H1 (cell line): ENCODE data around the gene PRCD. TPM values are rescaled to one million over a fixed set of nuclear protein-coding genes. Genes with fewer than 3 reads are reported as not detected.

Experiments
- CTCF ChIA-PET: fragments of 300-600 bp; sonication (Branson Sonifier 250); formaldehyde crosslinking; loops from one replicate; lab custom pipeline; 2021; ENCODE audit not compliant: partially characterized antibody; lab: Charles Lee
- POLR2A ChIA-PET: fragments of 300-600 bp; sonication (Branson Sonifier 250); formaldehyde crosslinking; loops from one replicate; lab custom pipeline; 2021; ENCODE audit warnings: inconsistent platforms; ENCODE audit not compliant: partially characterized antibody; lab: Charles Lee
- DNase-seq, 2 experiments: peaks; one replicate each; pipeline versions ENCODE4 v3.0.0 to v3.0.0-alpha.2; 2010 to 2022; ENCODE audit warnings: low spot score in 2 of 2, low read depth in 1 of 2, mixed read lengths in 1 of 2
- FAIRE-seq: peaks from 2 replicates; lab custom pipeline; 2011; peaks lifted over from hg19 to GRCh38; lab: Jason Lieb, UNC
- H2AFZ ChIP-seq: 2 replicates; pipeline ENCODE4 v1.8.1; 2012; ENCODE audit warnings: low read length, inconsistent platforms
- H2AK5ac ChIP-seq: 2 replicates; pipeline ENCODE4 v1.6.1; 2013; ENCODE audit warnings: low read depth, low read length
- H2BK120ac ChIP-seq: replicated peaks from 2 replicates; pipeline ENCODE3; 2013; ENCODE audit warnings: low read depth, low read length, inconsistent platforms
- H2BK12ac ChIP-seq: 2 replicates; pipeline ENCODE4 v1.6.1; 2013; ENCODE audit warnings: low read depth, low read length
- H2BK15ac ChIP-seq: 2 replicates; pipeline ENCODE4 v1.6.1; 2013; ENCODE audit warnings: low read length
- H2BK20ac ChIP-seq: 2 replicates; pipeline ENCODE4 v1.6.1; 2013; ENCODE audit warnings: low read length
- H2BK5ac ChIP-seq: 2 replicates; pipeline ENCODE4 v1.6.1; 2013; ENCODE audit warnings: low read depth, low read length
- H3K14ac ChIP-seq: 2 replicates; pipeline ENCODE4 v1.6.1; 2013; ENCODE audit warnings: inconsistent platforms; ENCODE audit not compliant: insufficient read length
- H3K18ac ChIP-seq: 2 replicates; pipeline ENCODE4 v1.6.1; 2013; ENCODE audit warnings: low read length; ENCODE audit errors: extremely low read depth
- H3K23ac ChIP-seq: 2 replicates; pipeline ENCODE4 v1.6.1; 2013; ENCODE audit warnings: inconsistent platforms; ENCODE audit not compliant: insufficient read length
- H3K23me2 ChIP-seq: 2 replicates; pipeline ENCODE4 v1.6.1; 2013; ENCODE audit warnings: low read depth, low read length
- H3K27ac ChIP-seq: 2 replicates; pipeline ENCODE4 v1.6.1; 2011; ENCODE audit warnings: low read depth, low read length, inconsistent platforms
- H3K27me3 ChIP-seq, 4 experiments: replicated peaks in 1 of 4; 1 replicate in 1 of 4; 2 replicates in 3 of 4; pipeline versions ENCODE4 v1.6.1 to v1.8.1; 2011 to 2013; ENCODE audit warnings: low read length in 3 of 4, mild to moderate bottlenecking in 3 of 4, inconsistent platforms in 2 of 4, mixed read lengths in 2 of 4, moderate library complexity in 1 of 4; ENCODE audit not compliant: control insufficient read depth in 3 of 4, insufficient read depth in 3 of 4; ENCODE audit errors: extremely low read depth in 1 of 4
- H3K36me3 ChIP-seq, 4 experiments: 2 replicates each; pipeline versions ENCODE4 v1.6.1 to v1.8.1; 2011 to 2013; ENCODE audit warnings: mild to moderate bottlenecking in 4 of 4, low read length in 3 of 4, moderate library complexity in 2 of 4, control low read depth in 1 of 4, inconsistent platforms in 1 of 4; ENCODE audit not compliant: insufficient read depth in 4 of 4, control insufficient read depth in 2 of 4
- H3K4ac ChIP-seq: replicated peaks from 2 replicates; pipeline ENCODE3; 2013; ENCODE audit warnings: low read length, low read depth, mixed read lengths, inconsistent platforms; ENCODE audit not compliant: insufficient read length
- H3K4me1 ChIP-seq, 4 experiments: replicated peaks in 1 of 4; 1 replicate in 1 of 4; 2 replicates in 3 of 4; pipeline versions ENCODE4 v1.6.1 to v1.8.1; 2011 to 2013; ENCODE audit warnings: low read length in 3 of 4, inconsistent platforms in 2 of 4, mixed read lengths in 1 of 4; ENCODE audit not compliant: insufficient read depth in 4 of 4, control insufficient read depth in 3 of 4
- H3K4me2 ChIP-seq, 2 experiments: 2 replicates each; pipeline versions ENCODE4 v1.6.1 to v1.8.1; 2011 to 2013; ENCODE audit warnings: low read depth in 2 of 2, low read length in 2 of 2, control low read depth in 1 of 2, inconsistent platforms in 1 of 2, mild to moderate bottlenecking in 1 of 2; ENCODE audit not compliant: insufficient read depth in 1 of 2
- H3K4me3 ChIP-seq, 4 experiments: fragments of 200-600, 300-600 bp in 1 of 4; sonication (generic), shearing (Covaris generic), sonication (Bioruptor Twin) in 1 of 4; 2 replicates each; pipeline versions ENCODE4 v1.5.1 to v1.8.1; 2011 to 2016; ENCODE audit warnings: low read length in 4 of 4, low read depth in 3 of 4, control low read depth in 2 of 4, inconsistent platforms in 2 of 4, mild to moderate bottlenecking in 2 of 4, mixed read lengths in 1 of 4, moderate library complexity in 1 of 4; ENCODE audit not compliant: insufficient read depth in 2 of 4; ENCODE audit errors: extremely low read depth in 1 of 4
- H3K56ac ChIP-seq: replicated peaks from 2 replicates; pipeline ENCODE3; 2013; ENCODE audit warnings: low read depth, mild to moderate bottlenecking, mixed read lengths, low read length, inconsistent platforms; ENCODE audit not compliant: insufficient read length
- H3K79me1 ChIP-seq: 2 replicates; pipeline ENCODE4 v1.6.1; 2013; ENCODE audit warnings: low read depth, low read length, control low read depth
- H3K79me2 ChIP-seq, 2 experiments: 2 replicates each; pipeline versions ENCODE4 v1.6.1 to v1.8.1; 2012 to 2013; ENCODE audit warnings: low read length in 2 of 2, mild to moderate bottlenecking in 2 of 2, inconsistent platforms in 1 of 2; ENCODE audit not compliant: insufficient read depth in 2 of 2, control insufficient read depth in 1 of 2
- H3K9ac ChIP-seq, 4 experiments: replicated peaks in 1 of 4; 1 replicate in 1 of 4; 2 replicates in 3 of 4; pipeline versions ENCODE4 v1.6.1 to v1.8.1; 2011 to 2013; ENCODE audit warnings: low read depth in 3 of 4, low read length in 3 of 4, control low read depth in 2 of 4, mild to moderate bottlenecking in 2 of 4, moderate library complexity in 2 of 4, inconsistent platforms in 1 of 4; ENCODE audit errors: extremely low read depth in 1 of 4
- H3K9me3 ChIP-seq, 2 experiments: 2 replicates each; pipeline versions ENCODE4 v1.6.1 to v1.8.1; 2012 to 2013; ENCODE audit warnings: mild to moderate bottlenecking in 2 of 2, moderate library complexity in 2 of 2, control low read depth in 1 of 2, inconsistent platforms in 1 of 2, low read depth in 1 of 2, low read length in 1 of 2, mixed read lengths in 1 of 2; ENCODE audit not compliant: insufficient read depth in 2 of 2
- H4K20me1 ChIP-seq, 2 experiments: replicated peaks in 1 of 2; 2 replicates each; pipeline versions ENCODE3 to v1.8.1; 2011 to 2013; ENCODE audit warnings: inconsistent platforms in 2 of 2, low read length in 2 of 2, mild to moderate bottlenecking in 1 of 2; ENCODE audit not compliant: insufficient read depth in 2 of 2, control insufficient read depth in 1 of 2
- H4K5ac ChIP-seq: 2 replicates; pipeline ENCODE4 v1.6.1; 2013; ENCODE audit warnings: low read length, low read depth, mixed read lengths, inconsistent platforms; ENCODE audit not compliant: insufficient read length
- H4K8ac ChIP-seq: 2 replicates; pipeline ENCODE4 v1.8.0; 2013; ENCODE audit warnings: mild to moderate bottlenecking, moderate library complexity, low read length, inconsistent platforms; ENCODE audit not compliant: insufficient read depth; ENCODE audit errors: extremely low read depth
- H4K91ac ChIP-seq: replicated peaks from 2 replicates; pipeline ENCODE3; 2013; ENCODE audit warnings: low read length, mixed read lengths, inconsistent platforms; ENCODE audit not compliant: insufficient read length
- EGR1 ChIP-seq: IDR thresholded peaks from 2 replicates; pipeline ENCODE4 v1.6.1; 2011; ENCODE audit warnings: low read depth, low read length, borderline replicate concordance
- FOSL1 ChIP-seq: IDR thresholded peaks from 2 replicates; pipeline ENCODE4 v1.6.1; 2011; ENCODE audit warnings: mild to moderate bottlenecking, low read depth, low read length, moderate library complexity; ENCODE audit not compliant: insufficient read depth
- JUN ChIP-seq: IDR thresholded peaks from 2 replicates; pipeline ENCODE4 v1.6.1; 2011; ENCODE audit warnings: low read depth, mild to moderate bottlenecking, improper control_type of control experiment, low read length
- JUND ChIP-seq: IDR thresholded peaks from 2 replicates; pipeline ENCODE4 v1.6.1; 2011; ENCODE audit warnings: mild to moderate bottlenecking, improper control_type of control experiment, low read length
- MAX ChIP-seq: IDR thresholded peaks from 2 replicates; pipeline ENCODE4 v1.6.1; 2012; ENCODE audit warnings: inconsistent platforms
- POU5F1 ChIP-seq: IDR thresholded peaks from 2 replicates; pipeline ENCODE4 v1.6.1; 2011; ENCODE audit warnings: low read depth, mild to moderate bottlenecking, low read length, moderate library complexity
- RBBP5 ChIP-seq: IDR thresholded peaks from 2 replicates; pipeline ENCODE4 v1.7.1; 2012; ENCODE audit warnings: low read depth, mild to moderate bottlenecking, inconsistent platforms, low read length, moderate library complexity, borderline replicate concordance
- SIN3A ChIP-seq, 2 experiments: IDR thresholded peaks in 1 of 2; conservative IDR thresholded peaks in 1 of 2; 2 replicates each; pipeline ENCODE4 v1.6.1; 2011 to 2012; ENCODE audit warnings: low read length in 2 of 2, improper control_type of control experiment in 1 of 2, low read depth in 1 of 2, mild to moderate bottlenecking in 1 of 2
- SIRT6 ChIP-seq: IDR thresholded peaks from one replicate; pipeline ENCODE4 v1.7.1; 2012; ENCODE audit warnings: low read length, inconsistent platforms
- SIX5 ChIP-seq: IDR thresholded peaks from 2 replicates; pipeline ENCODE4 v1.6.1; 2011; ENCODE audit warnings: mild to moderate bottlenecking, low read depth, low read length
- SRF ChIP-seq: IDR thresholded peaks from 2 replicates; pipeline ENCODE4 v1.6.1; 2011; ENCODE audit warnings: mild to moderate bottlenecking, low read depth, low read length, moderate library complexity
- TBP ChIP-seq: IDR thresholded peaks from 2 replicates; pipeline ENCODE4 v1.6.1; 2011; ENCODE audit warnings: low read depth, low read length, improper control_type of control experiment
- WGBS, 2 experiments: shearing (Covaris generic) in 1 of 2; methylation state at CpG; one replicate each; pipeline versions ENCODE4 v1.1.6 to v1.1.7; 2013 to 2015; ENCODE audit warnings: low lambda C conversion rate in 2 of 2, mixed read lengths in 2 of 2, inconsistent platforms in 1 of 2, low coverage in 1 of 2, missing lambda C conversion rate in 1 of 2; ENCODE audit not compliant: insufficient replicate concordance in 2 of 2, insufficient coverage in 1 of 2, insufficient read length in 1 of 2; ENCODE audit errors: extremely low coverage in 1 of 2, missing lambda C conversion rate in 1 of 2; 5-methylcytosine and 5-hydroxymethylcytosine counted together
- polyA plus RNA-seq, 7 experiments: library from polyadenylated mRNA; depleted of rRNA in 3 of 7; stranded (reverse) in 5 of 7; unstranded in 2 of 7; fragments of >200 nt in 5 of 7; fragments of 200-250 nt in 2 of 7; gene quantifications; 1 replicate in 5 of 7; 2 replicates in 1 of 7; 4 replicates in 1 of 7; pipeline versions ENCODE4 v1.2.1 to v1.2.3, GENCODE V29; 2011 to 2013; ENCODE audit warnings: missing spikeins in 2 of 7, mixed read lengths in 2 of 7
- total RNA-seq: library from RNA; stranded (reverse); fragmentation: NEBNext Ultra II Directional; extraction: Animal tissue kit (Norgen Biotek cat#: 25700); gene quantifications from 2 replicates; pipeline ENCODE4 v1.2.1, GENCODE V29; 2021
- TF ChIP-seq, protein P1 (sequence below): IDR thresholded peaks from 2 replicates; pipeline ENCODE4 v1.6.1; 2012; ENCODE audit warnings: inconsistent platforms

The PRCD gene
- total and polyA plus RNA-seq, 2 of the 8 experiments (the other 6 are each of a cell fraction or from before 2014, with no cell fraction given), result 0.77 to 2.1 TPM

DNA sequence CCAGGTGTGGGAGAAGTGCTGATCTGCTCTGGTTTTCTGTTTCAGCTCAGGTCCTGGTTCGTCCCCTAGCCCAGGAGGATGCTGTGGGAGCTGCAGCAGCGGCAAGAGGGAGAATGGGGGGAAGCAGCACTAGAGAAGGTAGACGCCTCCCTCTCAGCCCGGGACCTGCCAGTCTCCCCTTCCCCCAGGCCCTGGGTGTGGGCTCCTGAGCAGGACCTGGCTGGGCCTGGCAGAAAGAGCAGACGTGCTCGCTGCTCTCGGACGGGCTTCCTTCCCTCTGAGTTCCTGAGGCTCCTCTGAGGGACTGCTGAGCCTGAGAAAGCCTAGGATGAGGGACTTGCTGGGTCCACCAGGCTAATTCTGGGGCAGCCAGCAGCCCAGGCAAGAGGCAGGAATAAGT, 3.1 kb downstream of the PRCD start:
- H4K91ac ChIP-seq, result no peak overlapping the region
- 0 out of 2 replicates have a peak overlapping the region, but pooled peaks have one; percentile 45 for H2BK5ac ChIP-seq
- no peak overlapping the region for H4K5ac ChIP-seq
- H3K14ac ChIP-seq, result no peak overlapping the region
- H3K9me3 ChIP-seq, result no peaks in the 10 kb centered on the region
- FAIRE-seq (no peak), DNase-seq (no peak)
- peak overlapping the region; percentile 6; the same call in 1 of the 2 replicates for H2BK12ac ChIP-seq
- H3K4me3 ChIP-seq, result no peak overlapping the region
- no peak overlapping the region for H3K9ac ChIP-seq
- H3K4me2 ChIP-seq, result no peak overlapping the region
- no peak overlapping the region for H3K4ac ChIP-seq
- POLR2A ChIA-PET, result interaction anchor here (1.1 to 3.7 kb wide), 6 partner anchors 15 to 159 kb away, joined by 3 to 27 read pairs (median 6); partner anchors contain the start of genes RHBDF2 and SPHK1
- H3K23ac ChIP-seq, result no peak overlapping the region
- H3K4me1 ChIP-seq, result peaks cover 0 to 39% (median 19%) of the 10 kb centered on the region in 4 experiments; a peak in 6 of 7 replicates
- no peak overlapping the region for H2AFZ ChIP-seq
- H2BK120ac ChIP-seq, result no peak overlapping the region
- no peaks in the 10 kb centered on the region for H3K79me1 ChIP-seq
- no peak overlapping the region for H3K56ac ChIP-seq
- no peak overlapping the region for H3K18ac ChIP-seq
- 80% methylated on average over 8 of the region's 8 CpGs; no CpG with 5 or more reads in 1 of the 2 experiments for WGBS, 2 experiments
- no peaks in the 10 kb centered on the region; a peak in 1 of 4 replicates for H3K79me2 ChIP-seq
- peak overlapping the region; percentile 73; the same call in 1 of the 2 replicates for H4K8ac ChIP-seq
- H2BK15ac ChIP-seq, result no peak overlapping the region
- no peaks in the 10 kb centered on the region for H3K36me3 ChIP-seq
- H3K23me2 ChIP-seq, result peaks cover 13% of the 10 kb centered on the region
- H4K20me1 ChIP-seq, result peaks cover 0 to 6% of the 10 kb centered on the region in 2 experiments
- no peak overlapping the region for H2BK20ac ChIP-seq
- H2AK5ac ChIP-seq, result no peak overlapping the region
- peaks cover 5 to 20% (median 20%) of the 10 kb centered on the region in 4 experiments for H3K27me3 ChIP-seq
- H3K27ac ChIP-seq, result no peak overlapping the region
- CTCF ChIA-PET, result interaction anchor here (1.3 to 15.6 kb wide), 6 partner anchors 9 to 38 kb away, joined by 4 to 260 read pairs (median 24); no protein-coding TSS in a partner anchor
- no peak for TF ChIP-seq JUND
- TF ChIP-seq JUN, result no peak
- no peak for TF ChIP-seq SIX5
- no peak for TF ChIP-seq MAX
- TF ChIP-seq RBBP5, result no peak
- no peak for TF ChIP-seq TBP
- TF ChIP-seq, protein P1, sequence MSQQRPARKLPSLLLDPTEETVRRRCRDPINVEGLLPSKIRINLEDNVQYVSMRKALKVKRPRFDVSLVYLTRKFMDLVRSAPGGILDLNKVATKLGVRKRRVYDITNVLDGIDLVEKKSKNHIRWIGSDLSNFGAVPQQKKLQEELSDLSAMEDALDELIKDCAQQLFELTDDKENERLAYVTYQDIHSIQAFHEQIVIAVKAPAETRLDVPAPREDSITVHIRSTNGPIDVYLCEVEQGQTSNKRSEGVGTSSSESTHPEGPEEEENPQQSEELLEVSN, result no peak
- no peak for TF ChIP-seq SRF
- no peak for TF ChIP-seq POU5F1
- no peak for TF ChIP-seq EGR1
- no peak for TF ChIP-seq SIRT6
- TF ChIP-seq SIN3A (conservative IDR thresholded peaks at IDR 0.05 in 1 of 2, IDR thresholded peaks at IDR 0.05 in 1 of 2; ENCODE audit: low read depth in 1 of 2, low read length in 2 of 2), result no peak
- no peak for TF ChIP-seq FOSL1
